ENCODE measurements around the gene CSTF1.

CSTF1 gene

DNA sequence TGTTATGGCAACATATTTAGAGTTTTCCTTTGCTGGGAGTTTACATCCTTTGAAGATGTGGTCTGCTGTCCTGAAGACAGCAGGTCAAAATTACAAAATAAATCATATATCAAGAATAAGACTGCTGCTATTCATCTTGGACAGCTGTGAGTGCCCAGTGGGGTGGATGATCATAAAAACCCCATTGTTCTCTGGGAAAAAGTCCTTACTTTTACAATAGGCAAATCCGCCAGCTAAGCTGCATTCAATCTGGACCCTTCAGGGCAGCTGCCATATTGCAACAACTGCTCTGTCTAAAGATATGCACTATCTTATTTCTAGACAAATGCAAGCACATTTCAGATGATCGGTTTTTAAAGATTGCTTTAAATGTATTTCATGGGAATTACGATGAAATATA lies 39.0 kb downstream of the CSTF1 start:
- H3K27me3 ChIP-seq (ENCODE audit: insufficient read depth, low read length, poor library complexity) = no peaks in the 10 kb centered on the region
- H2AFZ ChIP-seq (ENCODE audit: low read depth, low read length) = no peak overlapping the region
- no peak overlapping the region for H3K27ac ChIP-seq (ENCODE audit: low read length)
- H4K20me1 ChIP-seq (ENCODE audit: insufficient read depth, low read length) = no peaks in the 10 kb centered on the region
- DNase-seq = no peak
- ATAC-seq (ENCODE audit: insufficient read depth, low read depth) = no peak
- H3K36me3 ChIP-seq (ENCODE audit: insufficient read depth, low read length) = no peaks in the 10 kb centered on the region
- no peak for TF ChIP-seq EZH2 (IDR thresholded peaks at IDR 0.05; ENCODE audit: borderline replicate concordance, low read depth, low read length, severe bottlenecking)
- TF ChIP-seq, protein P1, sequence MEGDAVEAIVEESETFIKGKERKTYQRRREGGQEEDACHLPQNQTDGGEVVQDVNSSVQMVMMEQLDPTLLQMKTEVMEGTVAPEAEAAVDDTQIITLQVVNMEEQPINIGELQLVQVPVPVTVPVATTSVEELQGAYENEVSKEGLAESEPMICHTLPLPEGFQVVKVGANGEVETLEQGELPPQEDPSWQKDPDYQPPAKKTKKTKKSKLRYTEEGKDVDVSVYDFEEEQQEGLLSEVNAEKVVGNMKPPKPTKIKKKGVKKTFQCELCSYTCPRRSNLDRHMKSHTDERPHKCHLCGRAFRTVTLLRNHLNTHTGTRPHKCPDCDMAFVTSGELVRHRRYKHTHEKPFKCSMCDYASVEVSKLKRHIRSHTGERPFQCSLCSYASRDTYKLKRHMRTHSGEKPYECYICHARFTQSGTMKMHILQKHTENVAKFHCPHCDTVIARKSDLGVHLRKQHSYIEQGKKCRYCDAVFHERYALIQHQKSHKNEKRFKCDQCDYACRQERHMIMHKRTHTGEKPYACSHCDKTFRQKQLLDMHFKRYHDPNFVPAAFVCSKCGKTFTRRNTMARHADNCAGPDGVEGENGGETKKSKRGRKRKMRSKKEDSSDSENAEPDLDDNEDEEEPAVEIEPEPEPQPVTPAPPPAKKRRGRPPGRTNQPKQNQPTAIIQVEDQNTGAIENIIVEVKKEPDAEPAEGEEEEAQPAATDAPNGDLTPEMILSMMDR (IDR thresholded peaks at IDR 0.05; ENCODE audit: borderline replicate concordance, extremely low read depth, low read length, poor library complexity, severe bottlenecking) = no peak
- peaks cover 7% of the 10 kb centered on the region for H3K4me1 ChIP-seq (ENCODE audit: insufficient read depth, low read length)
- no peaks in the 10 kb centered on the region for H3K9me3 ChIP-seq (ENCODE audit: insufficient read depth, low read length, severe bottlenecking)
- no peak overlapping the region for H3K4me2 ChIP-seq (ENCODE audit: insufficient read depth, low read length)
- H3K9ac ChIP-seq (ENCODE audit: low read depth, low read length) = no peak overlapping the region
- H3K4me3 ChIP-seq (ENCODE audit: low read depth in 1 of 2, low read length in 2 of 2) = no peak overlapping the region
- H3K79me2 ChIP-seq (ENCODE audit: insufficient read depth, low read length) = no peaks in the 10 kb centered on the region

DNA sequence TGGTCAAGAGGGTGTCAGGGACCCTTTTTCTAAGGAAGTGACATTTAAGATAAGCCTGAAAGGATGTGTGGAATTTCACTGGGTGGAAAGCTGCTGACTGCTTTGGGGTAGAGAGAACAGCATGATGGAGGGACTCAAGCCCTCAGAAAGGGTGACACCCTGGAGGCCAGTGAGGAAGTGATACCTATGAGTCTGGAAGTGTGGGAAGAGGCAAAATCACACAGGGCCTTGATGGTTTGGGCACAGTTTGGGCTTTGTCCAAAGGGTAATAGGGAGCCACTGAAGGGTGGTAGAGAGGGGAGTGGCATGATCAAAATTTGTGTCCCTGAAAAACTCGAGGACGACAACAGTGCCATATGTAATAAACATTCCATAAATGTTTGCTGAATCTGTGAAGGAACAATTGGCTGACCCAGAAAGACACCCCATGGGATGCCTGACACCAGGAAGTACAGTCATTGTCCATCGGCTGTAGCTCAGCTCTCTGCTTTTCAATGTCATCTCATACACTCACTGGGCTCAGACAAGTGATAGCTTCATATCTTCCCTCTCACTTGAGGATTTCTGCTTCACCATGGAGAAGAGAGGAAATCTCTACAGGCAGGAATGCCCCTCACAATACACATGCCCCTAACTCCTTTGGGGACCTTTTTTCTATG lies 40.9 kb downstream of the CSTF1 start:
- no peaks in the 10 kb centered on the region for H3K79me2 ChIP-seq (ENCODE audit: insufficient read depth, low read length)
- no peaks in the 10 kb centered on the region for H3K9me3 ChIP-seq (ENCODE audit: insufficient read depth, low read length, severe bottlenecking)
- no peak for ATAC-seq (ENCODE audit: insufficient read depth, low read depth)
- no peak overlapping the region for H3K4me2 ChIP-seq (ENCODE audit: insufficient read depth, low read length)
- H3K4me3 ChIP-seq (ENCODE audit: low read depth in 1 of 2, low read length in 2 of 2) = no peak overlapping the region
- no peak overlapping the region for H2AFZ ChIP-seq (ENCODE audit: low read depth, low read length)
- H3K4me1 ChIP-seq (ENCODE audit: insufficient read depth, low read length) = peaks cover 7% of the 10 kb centered on the region
- H3K36me3 ChIP-seq (ENCODE audit: insufficient read depth, low read length) = no peaks in the 10 kb centered on the region
- no peak overlapping the region for H3K9ac ChIP-seq (ENCODE audit: low read depth, low read length)
- no peak for TF ChIP-seq EZH2 (IDR thresholded peaks at IDR 0.05; ENCODE audit: borderline replicate concordance, low read depth, low read length, severe bottlenecking)
- TF ChIP-seq, protein P1 (IDR thresholded peaks at IDR 0.05; ENCODE audit: borderline replicate concordance, extremely low read depth, low read length, poor library complexity, severe bottlenecking) = no peak
- no peaks in the 10 kb centered on the region for H4K20me1 ChIP-seq (ENCODE audit: insufficient read depth, low read length)
- H3K27ac ChIP-seq (ENCODE audit: low read length) = no peak overlapping the region
- DNase-seq = no peak
- H3K27me3 ChIP-seq (ENCODE audit: insufficient read depth, low read length, poor library complexity) = no peaks in the 10 kb centered on the region

DNA sequence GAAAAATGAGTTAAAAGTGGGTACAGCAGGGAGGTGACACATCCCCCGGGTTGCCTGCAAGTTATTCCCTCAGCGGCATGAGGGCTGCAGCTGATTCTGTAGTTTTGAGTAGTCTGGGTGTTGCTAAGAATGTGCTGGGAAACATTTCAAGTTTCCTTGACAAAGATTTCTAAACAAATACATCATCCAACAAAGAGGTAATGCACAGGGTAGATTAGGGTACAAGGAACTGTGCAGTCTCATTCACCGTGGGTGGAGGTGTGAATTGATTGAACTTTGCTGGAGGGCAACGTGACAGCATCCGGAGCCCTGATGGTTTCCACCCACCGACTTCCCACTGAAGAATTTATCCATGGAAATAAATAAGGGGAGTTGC lies 41.4 kb downstream of the CSTF1 start:
- Histone ChIP-seq H3K27ac (ENCODE audit: low read length) (no peak overlapping the region), H3K36me3 (ENCODE audit: insufficient read depth, low read length) (no peaks in the 10 kb centered on the region), H3K79me2 (ENCODE audit: insufficient read depth, low read length) (no peaks in the 10 kb centered on the region), H3K4me1 (ENCODE audit: insufficient read depth, low read length) (peaks cover 7% of the 10 kb centered on the region), H2AFZ (ENCODE audit: low read depth, low read length) (no peak overlapping the region), H3K4me2 (ENCODE audit: insufficient read depth, low read length) (no peak overlapping the region), H3K4me3 (ENCODE audit: low read depth in 1 of 2, low read length in 2 of 2) (no peak overlapping the region), H3K27me3 (ENCODE audit: insufficient read depth, low read length, poor library complexity) (no peaks in the 10 kb centered on the region), H3K9ac (ENCODE audit: low read depth, low read length) (no peak overlapping the region), H4K20me1 (ENCODE audit: insufficient read depth, low read length) (no peaks in the 10 kb centered on the region), H3K9me3 (ENCODE audit: insufficient read depth, low read length, severe bottlenecking) (no peaks in the 10 kb centered on the region)
- no peak for DNase-seq
- no peak for TF ChIP-seq EZH2 (IDR thresholded peaks at IDR 0.05; ENCODE audit: borderline replicate concordance, low read depth, low read length, severe bottlenecking)
- TF ChIP-seq, protein P1 (IDR thresholded peaks at IDR 0.05; ENCODE audit: borderline replicate concordance, extremely low read depth, low read length, poor library complexity, severe bottlenecking) = no peak
- ATAC-seq (ENCODE audit: insufficient read depth, low read depth) = no peak
